Effector CD4-positive, alpha-beta T cell (primary cell): ENCODE results near the gene HEXA.

Experiments
- DNase-seq: peaks from one replicate; pipeline ENCODE4 v3.0.0-alpha.2; 2020

The HEXA gene

DNA sequence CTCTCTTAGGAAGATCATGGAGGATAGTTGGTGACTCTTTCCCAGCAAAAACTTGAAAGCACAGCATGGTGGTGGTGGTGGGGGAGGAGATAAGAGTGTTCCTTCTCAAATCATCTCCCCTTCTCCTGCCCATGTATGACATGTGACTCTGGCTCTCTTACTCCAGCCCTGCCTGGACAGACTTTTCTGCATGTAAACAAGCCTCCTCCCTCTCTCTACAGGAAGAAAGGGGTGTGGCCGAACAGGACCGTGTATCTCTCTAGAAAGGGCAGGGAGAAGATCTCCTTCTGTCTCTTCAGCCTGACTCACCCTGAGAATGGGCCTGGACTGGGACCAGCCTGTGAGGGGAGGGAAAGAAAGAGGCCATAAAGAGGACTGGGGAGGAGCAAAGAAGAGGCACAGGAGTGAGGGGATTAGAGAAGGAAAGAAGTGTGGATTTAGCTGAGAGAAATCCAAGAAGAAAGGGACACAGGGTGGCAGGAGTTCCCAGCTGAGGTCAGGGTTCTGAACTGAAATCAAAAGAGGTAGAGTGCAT, 57.3 kb downstream of the HEXA start:
- DNase-seq, result no peak

DNA sequence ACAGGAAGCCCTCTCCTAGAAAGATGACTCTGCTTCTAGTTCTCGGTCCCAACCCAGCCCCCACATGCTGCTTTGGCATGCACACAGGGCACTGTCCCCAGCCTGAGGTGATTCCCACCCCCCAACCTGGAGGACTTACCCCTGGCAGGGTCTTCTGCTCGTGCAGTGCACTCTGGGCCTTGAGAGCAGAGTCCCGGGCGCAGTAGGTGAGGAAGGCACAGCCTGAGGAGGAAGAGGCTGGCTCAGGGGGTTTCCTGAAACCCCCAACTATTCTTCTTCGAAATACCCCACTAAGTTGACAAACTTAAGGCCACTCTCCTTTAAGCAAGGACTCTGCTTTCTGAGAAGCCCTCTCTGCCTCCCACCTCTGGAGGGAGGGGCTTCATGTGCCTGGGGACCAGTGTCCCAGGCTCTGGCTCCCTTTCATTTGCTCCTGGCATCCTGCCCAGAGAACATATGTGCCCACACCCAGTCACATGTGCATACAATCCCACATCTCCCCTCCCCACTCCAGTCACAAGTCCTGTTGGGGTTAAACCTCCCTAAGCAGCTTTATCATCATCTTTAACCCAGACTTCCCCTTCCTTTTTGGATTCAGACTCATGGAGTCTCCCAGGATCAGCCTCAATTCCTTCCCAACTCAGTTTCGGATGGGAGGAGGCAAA, 60.0 kb downstream of the HEXA start:
- no peak for DNase-seq

DNA sequence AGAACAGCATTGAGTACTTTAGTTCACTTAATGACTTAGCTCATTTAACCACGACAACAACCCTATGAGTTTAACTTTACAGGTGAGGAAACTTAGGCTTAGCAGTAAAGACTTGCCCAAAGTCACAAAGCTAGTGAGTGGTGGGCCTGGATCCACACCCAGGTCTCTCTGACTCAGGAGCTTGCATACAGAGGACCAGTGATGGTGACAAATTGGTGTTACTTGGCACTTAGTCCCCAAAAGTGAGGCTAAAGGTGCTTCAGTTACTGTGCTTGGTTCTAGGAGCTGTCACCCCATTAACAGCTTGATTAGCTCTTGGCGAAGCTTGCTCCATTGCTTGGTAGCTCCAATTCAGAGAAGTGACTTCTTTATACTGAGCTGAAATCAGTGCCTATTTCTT, 61.9 kb downstream of the HEXA start:
- DNase-seq, result no peak

DNA sequence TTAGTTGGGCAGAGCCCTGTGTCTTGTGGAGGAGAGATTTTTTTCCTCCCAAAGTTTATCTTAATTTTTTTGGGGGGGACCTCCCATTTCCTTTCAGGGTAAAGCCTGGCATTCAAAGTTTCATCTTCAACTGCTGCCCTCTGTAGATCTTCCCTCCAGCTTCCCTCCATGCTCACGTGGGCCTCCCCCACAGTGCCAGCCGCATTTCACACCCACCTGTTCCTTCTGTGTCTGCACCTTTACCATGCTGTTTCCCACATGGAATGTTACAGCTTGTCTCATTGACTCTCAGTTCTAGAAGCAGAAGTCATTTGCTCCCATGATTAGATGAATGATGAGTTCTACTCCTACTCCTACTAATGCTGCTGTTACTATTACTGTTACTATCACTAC, 62.4 kb downstream of the HEXA start:
- no peak for DNase-seq

GRCh38 chr15:72312605-72313447, 63.0 kb downstream of the HEXA start:
- peak; percentile 43 for DNase-seq

- DNase-seq, result no peak
Measured at GRCh38 chr15:72307026-72307425, 68.8 kb downstream of the HEXA start.

- peak; percentile 24 for DNase-seq
Measured at GRCh38 chr15:72306211-72306785, 69.5 kb downstream of the HEXA start.

DNA sequence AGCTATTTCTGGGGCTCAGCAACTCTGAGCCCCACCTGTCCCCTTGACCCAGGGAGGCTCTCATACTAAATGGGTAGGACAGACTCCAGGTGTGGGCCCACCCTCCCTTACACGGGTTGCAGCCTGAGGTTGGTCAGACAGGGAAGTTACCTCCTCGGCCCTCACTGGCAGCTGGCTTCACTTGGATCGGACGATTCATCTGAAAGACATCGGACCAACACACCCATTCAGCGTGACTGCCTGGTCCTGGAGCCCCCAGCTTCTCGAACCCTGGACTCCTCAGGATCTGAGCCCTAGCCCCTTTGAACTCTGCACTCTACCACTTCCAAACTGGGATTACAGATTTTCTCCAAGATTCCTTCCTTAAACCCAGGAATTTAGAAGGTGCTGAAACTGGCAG, 71.2 kb downstream of the HEXA start:
- no peak for DNase-seq

- no peak for DNase-seq
Measured at GRCh38 chr15:72302955-72303354, 72.9 kb downstream of the HEXA start.
